Endothelial cell of umbilical vein (primary cell): Measurements from ENCODE around the gene COMMD10. TPM values are rescaled to one million over a fixed set of nuclear protein-coding genes. Genes with fewer than 3 reads are reported as not detected.

ENCODE experiments used
- Bru-seq: library from RNA; stranded (reverse); fragments of 400-500 nt; gene quantifications from one replicate; lab custom pipeline; 2021; lab: Mats Ljungman, UMichigan
- BruChase-seq, 2 experiments: library from RNA; stranded (reverse); fragments of 400-500 nt; gene quantifications; one replicate each; lab custom pipeline; 2021; lab: Mats Ljungman, UMichigan
- BruUV-seq: library from RNA; stranded (reverse); fragments of 400-500 nt; replicated peaks from 2 replicates; lab custom pipeline; 2021; lab: Mats Ljungman, UMichigan
- CTCF ChIA-PET: fragments of 300-600, 350-600 bp; sonication (Branson Sonifier 250); formaldehyde crosslinking; loops from one replicate; lab custom pipeline; 2021; ENCODE audit warnings: antibody characterized with exemption, inconsistent platforms; lab: Charles Lee
- POLR2A ChIA-PET: fragments of 300-600, 350-600 bp; sonication (Branson Sonifier 250); formaldehyde crosslinking; loops from one replicate; lab custom pipeline; 2021; ENCODE audit warnings: antibody characterized with exemption, inconsistent platforms; lab: Charles Lee
- DNase-seq: peaks from one replicate; pipeline ENCODE4 v3.0.0-alpha.2; 2011; ENCODE audit warnings: low read depth, low spot score
- FAIRE-seq: peaks from 2 replicates; lab custom pipeline; 2011; peaks lifted over from hg19 to GRCh38; lab: Jason Lieb, UNC
- H2AFZ ChIP-seq: 2 replicates; pipeline ENCODE4 v1.6.0; 2012; ENCODE audit warnings: low read depth, low read length, control low read depth, inconsistent platforms
- H3K27ac ChIP-seq: 2 replicates; pipeline ENCODE4 v1.5.1; 2011; ENCODE audit warnings: low read depth, mild to moderate bottlenecking, control low read depth, low read length, moderate library complexity; ENCODE audit not compliant: insufficient read depth
- H3K27me3 ChIP-seq, 2 experiments: 2 replicates each; pipeline versions ENCODE4 v1.6.0 to v1.6.1; 2011; ENCODE audit warnings: low read length in 2 of 2, mixed read lengths in 1 of 2; ENCODE audit not compliant: control insufficient read depth in 2 of 2, insufficient read depth in 2 of 2
- H3K36me3 ChIP-seq, 2 experiments: 2 replicates in 1 of 2; 3 replicates in 1 of 2; pipeline ENCODE4 v1.5.1; 2011; ENCODE audit warnings: low read length in 2 of 2, mild to moderate bottlenecking in 1 of 2, moderate library complexity in 1 of 2; ENCODE audit not compliant: control insufficient read depth in 2 of 2, insufficient read depth in 2 of 2; ENCODE audit errors: extremely low read depth in 1 of 2
- H3K4me1 ChIP-seq: 3 replicates; pipeline ENCODE4 v1.5.1; 2011; ENCODE audit warnings: mild to moderate bottlenecking, low read length; ENCODE audit not compliant: control insufficient read depth, insufficient read depth; ENCODE audit errors: extremely low read depth
- H3K4me2 ChIP-seq: 2 replicates; pipeline ENCODE4 v1.6.1; 2011; ENCODE audit warnings: low read length, control low read depth, mixed read lengths; ENCODE audit not compliant: insufficient read depth
- H3K4me3 ChIP-seq, 3 experiments: fragments of 200-600 bp in 1 of 3; sonication (generic), shearing (Covaris generic) in 1 of 3; replicated peaks in 1 of 3; 2 replicates each; pipeline ENCODE4 v1.5.1; 2011 to 2016; ENCODE audit warnings: control low read depth in 3 of 3, low read length in 3 of 3, mild to moderate bottlenecking in 2 of 3, inconsistent platforms in 1 of 3, low read depth in 1 of 3, moderate library complexity in 1 of 3; ENCODE audit not compliant: insufficient read depth in 1 of 3
- H3K79me2 ChIP-seq: 2 replicates; pipeline ENCODE4 v1.6.0; 2012; ENCODE audit warnings: low read length, inconsistent platforms; ENCODE audit not compliant: control insufficient read depth, insufficient read depth
- H3K9ac ChIP-seq: replicated peaks from 2 replicates; pipeline ENCODE3; 2011; ENCODE audit warnings: low read length, control low read depth; ENCODE audit not compliant: insufficient read depth; ENCODE audit errors: extremely low read depth
- H3K9me1 ChIP-seq: replicated peaks from 3 replicates; pipeline ENCODE4 v1.6.0; 2011; ENCODE audit warnings: mild to moderate bottlenecking, low read length; ENCODE audit not compliant: control insufficient read depth, insufficient read depth; ENCODE audit errors: extremely low read depth
- H3K9me3 ChIP-seq: replicated peaks from 2 replicates; pipeline ENCODE4 v1.5.1; 2012; ENCODE audit warnings: low read length, inconsistent platforms; ENCODE audit not compliant: control insufficient read depth, insufficient read depth
- H4K20me1 ChIP-seq: replicated peaks from 2 replicates; pipeline ENCODE3; 2011; ENCODE audit warnings: mild to moderate bottlenecking, low read length; ENCODE audit not compliant: control insufficient read depth, insufficient read depth; ENCODE audit errors: extremely low read depth
- EZH2 ChIP-seq: IDR thresholded peaks from 2 replicates; pipeline ENCODE4 v1.6.1; 2012; ENCODE audit warnings: borderline replicate concordance, low read depth, mild to moderate bottlenecking, moderate library complexity, low read length, inconsistent platforms; ENCODE audit not compliant: severe bottlenecking
- FOS ChIP-seq: IDR thresholded peaks from 2 replicates; pipeline ENCODE4 v1.6.1; 2011; ENCODE audit warnings: mild to moderate bottlenecking, low read length, moderate library complexity, borderline replicate concordance; ENCODE audit not compliant: insufficient read depth
- GATA2 ChIP-seq: IDR thresholded peaks from 2 replicates; pipeline ENCODE4 v1.7.0; 2011; ENCODE audit warnings: low read depth, mild to moderate bottlenecking, moderate library complexity, mixed read lengths, low read length; ENCODE audit not compliant: insufficient read length, insufficient read depth
- JUN ChIP-seq: IDR thresholded peaks from 2 replicates; pipeline ENCODE4 v1.6.1; 2011; ENCODE audit warnings: borderline replicate concordance, low read depth; ENCODE audit not compliant: insufficient read length, insufficient read depth
- MAX ChIP-seq: IDR thresholded peaks from 2 replicates; pipeline ENCODE4 v1.6.1; 2011; ENCODE audit not compliant: insufficient read depth, insufficient read length
- MYC ChIP-seq: IDR thresholded peaks from one replicate; pipeline ENCODE4 v1.6.1; 2011; ENCODE audit warnings: mild to moderate bottlenecking, low read depth, low read length
- POLR2A ChIP-seq: IDR thresholded peaks from 2 replicates; pipeline ENCODE4 v1.6.1; 2012; ENCODE audit warnings: low read depth, mild to moderate bottlenecking, control low read depth, low read length
- POLR2AphosphoS5 ChIP-seq: IDR thresholded peaks from 2 replicates; pipeline ENCODE4 v1.6.1; 2012; ENCODE audit warnings: low read depth, mild to moderate bottlenecking, control low read depth, low read length, moderate library complexity; ENCODE audit not compliant: insufficient read depth
- dilution Hi-C: fragments of 300-500 bp; cut with MboI; formaldehyde crosslinking; loops from one replicate; pipeline ENCODE4 v1.15.0; 2019; ENCODE audit warnings: low sequenced_read_pairs; ENCODE audit not compliant: extremely low pct_ligation_motif_present
- intact Hi-C: fragments of 100-400 bp; cut with micrococcal nuclease; formaldehyde crosslinking; loops from one replicate; pipeline ENCODE4 v1.10.0; 2022
- long read RNA-seq: library from polyadenylated mRNA; stranded (forward); transcript quantifications from one replicate; pipeline ENCODE4 v2.0.0, GENCODE V29; 2021
- polyA minus RNA-seq, 3 experiments: library from RNA; depleted of rRNA, polyadenylated mRNA; stranded (reverse); fragments of >200 nt; gene quantifications; 1 replicate in 1 of 3; 2 replicates in 2 of 3; pipeline ENCODE4 v1.2.3, GENCODE V29; 2011
- polyA plus RNA-seq, 4 experiments: library from polyadenylated mRNA; depleted of rRNA in 3 of 4; stranded (reverse) in 3 of 4; unstranded in 1 of 4; fragments of >200 nt; gene quantifications; 2 replicates each; pipeline versions ENCODE4 v1.2.1 to v1.2.3, GENCODE V29; 2011 to 2012; ENCODE audit warnings: missing spikeins in 1 of 4
- total RNA-seq: library from RNA; stranded (reverse); gene quantifications from 2 replicates; pipeline ENCODE4 v1.2.3, GENCODE V29; 2021
- TF ChIP-seq, protein P1 (sequence below), 2 donors: IDR thresholded peaks; 1 replicate in 1 of 2; 2 replicates in 1 of 2; pipeline ENCODE4 v1.5.1; 2011; ENCODE audit warnings: low read length in 2 of 2, mild to moderate bottlenecking in 2 of 2, moderate library complexity in 2 of 2, control low read depth in 1 of 2, inconsistent platforms in 1 of 2, low read depth in 1 of 2; ENCODE audit not compliant: insufficient read depth in 1 of 2; ENCODE audit errors: extremely low read depth in 1 of 2

The COMMD10 gene
- total RNA-seq (26.2 and 27.0 TPM in 2 replicates), polyA plus RNA-seq (8.1 and 12.5 TPM in 2 replicates), polyA minus RNA-seq (14.7 and 16.7 TPM in 2 replicates), Bru-seq, nascent RNA (percentile 84 among the genes with signal in this experiment), BruChase-seq, experiment 1, labeled RNA remaining after a 6-hour chase (percentile 65 among the genes with signal in this experiment), BruChase-seq, experiment 2, labeled RNA remaining after a 2-hour chase (percentile 73 among the genes with signal in this experiment)
- 14.7 and 15.2 TPM in 2 replicates for polyA plus RNA-seq (2011; cell fraction: cytosol; rRNA removed)
- polyA plus RNA-seq (2011; cell fraction: nucleus; rRNA removed), result 18.1 and 22.9 TPM in 2 replicates
- polyA plus RNA-seq (2012), result 18.9 and 24.3 TPM in 2 replicates
- polyA minus RNA-seq (2011; cell fraction: cytosol; rRNA and poly(A)+ RNA removed), result 8.8 TPM
- 48.1 and 56.4 TPM in 2 replicates for polyA minus RNA-seq (2011; cell fraction: nucleus; rRNA and poly(A)+ RNA removed)
- long read RNA-seq, transcript COMMD10-201 (7 exons, 1,469 nt), result major isoform, 127 of 148 reads
- long read RNA-seq, partial matches to known transcripts, result 2 of 148 reads
- long read RNA-seq, other reads (novel, unspliced or antisense), result 19 of 148 reads

DNA sequence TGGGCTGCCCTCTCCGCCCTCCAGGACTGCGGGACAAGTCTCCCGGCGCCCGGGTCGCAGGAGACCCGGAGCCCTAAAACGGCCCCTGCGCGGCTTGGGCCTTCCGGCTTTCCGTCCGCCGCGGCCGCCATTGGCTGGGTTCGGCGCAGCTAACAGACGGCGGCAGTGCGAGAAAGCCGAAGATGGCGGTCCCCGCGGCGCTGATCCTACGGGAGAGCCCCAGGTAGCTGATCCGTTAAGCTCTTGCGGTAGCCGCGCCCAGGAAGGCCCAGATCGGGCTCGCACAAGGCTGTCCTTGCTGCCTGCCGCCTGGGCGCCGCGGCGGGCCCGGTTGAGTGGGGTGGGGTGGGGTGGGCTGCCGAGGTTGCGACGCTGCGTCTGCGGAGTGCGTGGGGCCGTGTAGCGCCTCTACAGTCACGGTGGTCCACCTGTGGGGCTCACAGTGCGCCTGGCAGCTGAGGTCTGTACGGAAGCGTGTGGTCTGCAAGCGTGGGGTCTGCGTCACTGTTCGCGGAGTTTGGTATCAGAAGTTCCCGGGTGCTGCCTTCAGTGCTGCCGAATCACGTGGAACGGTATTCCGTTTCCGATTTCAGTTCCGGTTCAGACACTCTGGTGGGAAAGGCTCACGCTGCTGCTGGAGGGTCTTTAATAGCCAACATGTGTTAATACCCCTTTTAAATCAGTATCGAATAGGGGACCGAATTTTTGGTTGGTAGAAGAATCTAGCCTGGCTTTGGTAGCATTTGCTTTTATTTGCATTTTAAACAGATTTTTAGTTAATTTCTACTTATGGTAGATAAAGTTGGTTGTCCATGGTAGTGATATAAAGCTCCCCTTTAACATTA is at the start of gene COMMD10:
COMMD10 (plus strand) TSS at position 155 of the 845 bp plus-strand sequence.
- Histone ChIP-seq H3K36me3 (no peaks in the 10 kb centered on the region), H4K20me1 (no peaks in the 10 kb centered on the region), H3K27me3 (no peaks in the 10 kb centered on the region), H2AFZ (peak within 1 kb of the TSS; percentile 65), H3K79me2 (peaks cover 27% of the 10 kb centered on the region), H3K9ac (peak within 1 kb of the TSS; percentile 52), H3K9me3 (no peaks in the 10 kb centered on the region), H3K27ac (peak within 1 kb of the TSS; percentile 66), H3K4me3 (peak within 1 kb of the TSS; percentile 65 to 90 (median 82)), H3K4me1 (peaks cover 11% of the 10 kb centered on the region), H3K9me1 (no peaks in the 10 kb centered on the region), H3K4me2 (peak within 1 kb of the TSS; percentile 94)
- DNase-seq, result peak; percentile 77
- dilution Hi-C loops, result no loop called here
- TF ChIP-seq POLR2A, result peak; percentile 74
- TF ChIP-seq MYC, result peak; percentile 65
- TF ChIP-seq GATA2, result no peak
- no peak for TF ChIP-seq FOS
- TF ChIP-seq JUN, result no peak
- peak; percentile 36 for TF ChIP-seq MAX
- TF ChIP-seq POLR2AphosphoS5, result peak; percentile 71
- no peak for TF ChIP-seq EZH2
- TF ChIP-seq, protein P1, sequence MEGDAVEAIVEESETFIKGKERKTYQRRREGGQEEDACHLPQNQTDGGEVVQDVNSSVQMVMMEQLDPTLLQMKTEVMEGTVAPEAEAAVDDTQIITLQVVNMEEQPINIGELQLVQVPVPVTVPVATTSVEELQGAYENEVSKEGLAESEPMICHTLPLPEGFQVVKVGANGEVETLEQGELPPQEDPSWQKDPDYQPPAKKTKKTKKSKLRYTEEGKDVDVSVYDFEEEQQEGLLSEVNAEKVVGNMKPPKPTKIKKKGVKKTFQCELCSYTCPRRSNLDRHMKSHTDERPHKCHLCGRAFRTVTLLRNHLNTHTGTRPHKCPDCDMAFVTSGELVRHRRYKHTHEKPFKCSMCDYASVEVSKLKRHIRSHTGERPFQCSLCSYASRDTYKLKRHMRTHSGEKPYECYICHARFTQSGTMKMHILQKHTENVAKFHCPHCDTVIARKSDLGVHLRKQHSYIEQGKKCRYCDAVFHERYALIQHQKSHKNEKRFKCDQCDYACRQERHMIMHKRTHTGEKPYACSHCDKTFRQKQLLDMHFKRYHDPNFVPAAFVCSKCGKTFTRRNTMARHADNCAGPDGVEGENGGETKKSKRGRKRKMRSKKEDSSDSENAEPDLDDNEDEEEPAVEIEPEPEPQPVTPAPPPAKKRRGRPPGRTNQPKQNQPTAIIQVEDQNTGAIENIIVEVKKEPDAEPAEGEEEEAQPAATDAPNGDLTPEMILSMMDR (IDR thresholded peaks at IDR 0.05; ENCODE audit: extremely low read depth in 1 of 2, insufficient read depth in 1 of 2, low read depth in 1 of 2, low read length in 2 of 2), result no peak
- ChIA-PET CTCF (interaction anchor here (0.8 to 1.5 kb wide), 3 partner anchors 15 to 187 kb away, joined by 3 to 4 read pairs (median 3); no protein-coding TSS in a partner anchor), POLR2A (interaction anchor here (1.6 kb wide), 1 partner anchor 243 kb away, joined by 3 read pairs; no protein-coding TSS in a partner anchor)
- FAIRE-seq, result peak; percentile 74
- BruUV-seq, result no TSS peak
- intact Hi-C loops, result no loop called here
